COLO668 (cell line): ENCODE measurements around the gene TRPM5.

Experiments
- DNase-seq: peaks from one replicate; lab custom pipeline; 2025; ENCODE audit not compliant: unreplicated experiment; lab: John Stamatoyannopoulos, UW

Gene TRPM5

DNA sequence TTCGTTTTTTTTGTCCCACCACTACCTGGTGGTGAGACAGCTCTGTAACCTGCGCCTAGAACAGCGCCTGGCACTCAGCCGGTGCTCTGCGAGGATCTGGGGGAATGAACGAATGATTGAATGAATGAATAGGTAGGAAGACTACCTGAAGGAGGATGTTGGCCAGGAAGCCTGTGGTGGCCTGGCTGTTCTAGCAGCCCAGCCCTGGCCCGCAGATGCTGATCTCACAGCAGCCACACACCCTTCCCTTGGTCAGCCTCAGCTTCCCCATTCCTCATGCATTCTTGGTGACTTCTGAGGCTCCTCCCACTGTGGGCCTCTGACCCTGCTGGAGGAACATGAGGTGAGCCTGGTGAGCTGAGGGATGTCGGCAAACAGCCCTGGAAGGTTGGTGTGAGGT, 3.7 kb downstream of the TRPM5 start:
- DNase-seq = no peak

- DNase-seq = no peak
Observed at GRCh38 chr11:2439820-2440219, 4.5 kb downstream of the TRPM5 start.

DNA sequence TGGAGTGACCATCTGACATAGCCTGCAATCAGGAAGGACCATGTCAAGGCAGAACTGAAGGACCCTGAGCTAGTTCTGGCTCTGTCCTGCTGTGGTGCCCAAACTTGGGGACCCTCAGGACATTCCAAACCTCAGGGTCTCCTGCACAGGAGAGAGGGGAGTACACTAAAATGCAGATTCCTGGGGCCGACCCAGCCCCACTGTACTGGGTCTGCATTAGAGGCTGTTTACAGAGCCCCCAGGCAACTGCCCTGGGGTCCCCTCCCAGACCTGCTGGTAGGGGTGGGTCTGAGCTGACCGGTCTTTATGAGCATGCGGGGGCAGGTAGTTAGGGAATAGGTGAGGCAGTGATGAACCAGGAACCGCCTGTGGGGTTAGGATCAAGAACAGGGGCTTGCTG, 6.8 kb downstream of the TRPM5 start:
- no peak for DNase-seq

- DNase-seq = no peak
Observed at GRCh38 chr11:2436521-2437031, 7.7 kb downstream of the TRPM5 start.

DNA sequence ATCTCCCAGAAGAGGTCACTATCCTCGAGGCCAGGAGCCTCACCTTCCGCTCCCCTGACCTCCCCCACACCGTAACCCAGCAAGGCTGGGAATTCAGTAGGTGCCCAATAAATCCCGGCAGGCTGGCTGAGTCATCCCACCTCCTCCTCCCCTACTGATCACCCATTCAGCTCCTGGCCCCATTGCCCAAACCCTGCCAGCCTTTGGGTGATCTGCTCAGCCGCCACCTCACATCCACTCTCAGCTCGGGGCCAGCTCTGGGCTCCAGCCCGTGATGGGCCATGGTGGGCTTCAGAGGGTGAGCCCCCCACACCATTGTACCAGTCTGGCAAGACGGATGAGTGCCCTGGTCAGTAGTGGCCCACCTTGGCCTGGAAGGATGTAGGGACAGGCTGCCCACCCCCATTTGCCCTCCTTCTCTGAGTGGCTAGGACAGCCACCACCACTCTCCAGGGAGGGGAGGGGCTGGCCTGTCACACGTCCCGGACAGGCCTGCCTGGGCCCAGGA, 8.2 kb downstream of the TRPM5 start:
- DNase-seq = no peak

DNA sequence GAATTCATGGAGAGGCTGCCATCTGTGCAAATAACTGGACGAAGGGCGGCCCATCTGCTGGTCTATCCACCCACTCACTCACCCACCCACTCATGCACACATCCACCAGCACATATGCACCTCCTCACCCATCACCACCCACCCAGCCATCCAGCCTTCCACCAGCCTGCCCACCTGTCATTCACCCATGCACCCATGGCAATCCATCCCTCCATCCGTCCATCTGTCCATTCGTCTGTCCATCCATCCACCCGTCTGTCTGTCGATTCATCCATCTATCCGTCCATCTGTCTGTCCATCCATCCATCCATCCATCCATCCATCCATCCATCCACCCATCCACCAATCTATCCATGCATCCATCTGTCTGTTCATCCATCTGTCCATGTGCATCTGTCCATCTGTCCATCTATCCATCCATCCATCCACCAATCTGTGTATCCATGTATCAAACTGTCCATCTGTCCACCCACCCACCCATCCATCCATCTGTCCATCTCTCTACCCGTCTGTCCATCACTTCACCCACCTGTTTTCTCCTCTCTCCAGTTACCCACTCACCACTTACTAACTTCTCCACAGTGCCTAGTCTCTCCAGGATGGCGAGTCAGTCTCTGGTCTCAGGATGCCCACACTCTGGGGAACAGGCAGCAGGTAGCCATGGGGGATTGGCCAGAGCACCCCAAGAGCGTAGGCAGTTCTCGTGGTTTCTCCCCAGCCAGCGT, 8.9 kb downstream of the TRPM5 start:
- no peak for DNase-seq

DNA sequence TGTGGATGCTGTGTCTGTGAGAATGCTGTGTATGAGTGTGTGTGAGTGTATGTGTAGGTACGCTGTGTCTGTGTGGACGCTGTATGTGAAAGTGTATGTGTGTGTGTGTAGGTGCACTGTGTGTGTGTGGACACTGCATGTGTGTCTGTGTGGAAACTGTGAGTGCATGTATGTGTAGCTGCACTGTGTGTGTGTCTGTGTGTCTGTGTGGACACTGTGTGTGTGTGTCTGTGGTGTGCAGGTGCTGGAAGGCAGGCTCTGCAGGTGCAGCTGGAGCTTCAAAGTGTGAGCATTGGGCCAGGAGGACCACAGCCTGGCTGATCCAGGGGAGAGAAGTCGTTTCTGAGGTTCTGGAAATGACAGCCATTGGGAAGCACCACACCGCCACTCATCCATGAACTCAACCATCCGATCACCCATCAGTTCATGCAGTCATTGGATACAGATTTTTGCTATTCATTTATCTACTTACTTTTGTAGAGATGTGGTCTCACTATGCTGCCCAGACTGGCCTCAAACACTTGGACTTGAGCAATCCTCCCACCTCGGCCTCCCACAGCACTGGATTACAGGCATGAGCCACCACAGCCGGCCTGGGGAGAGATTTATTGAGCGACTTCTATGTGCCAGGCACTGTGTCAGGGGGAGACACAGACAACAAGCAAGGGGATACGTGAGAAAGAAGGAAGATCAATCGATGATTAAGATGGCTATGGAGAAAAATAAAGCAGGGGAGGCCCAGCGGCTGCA, 9.6 kb downstream of the TRPM5 start:
- no peak for DNase-seq

DNA sequence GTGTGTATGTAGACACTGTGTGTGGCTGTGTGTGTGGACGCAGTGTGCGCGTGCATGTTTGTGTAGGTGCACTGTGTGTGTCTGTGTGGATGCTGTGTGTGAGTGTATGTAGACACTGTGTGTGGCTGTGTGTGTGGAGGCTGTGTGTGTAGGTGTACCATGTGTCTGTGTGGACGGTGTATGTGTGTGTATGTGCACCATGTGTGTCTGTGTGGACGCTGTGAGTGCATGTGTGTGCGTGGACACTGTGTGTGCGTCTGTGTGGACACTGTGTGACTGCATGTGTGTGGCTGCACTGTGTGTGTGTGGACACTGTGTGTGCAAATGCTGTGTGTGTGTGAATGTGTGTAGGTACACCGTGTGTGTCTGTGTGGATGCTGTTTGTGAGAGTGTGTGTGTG, 10.3 kb downstream of the TRPM5 start:
- DNase-seq = no peak

- no peak for DNase-seq
Observed at GRCh38 chr11:2433106-2433925, 11.0 kb downstream of the TRPM5 start.

GRCh38 chr11:2432628-2433071, 11.7 kb downstream of the TRPM5 start:
- no peak for DNase-seq

DNA sequence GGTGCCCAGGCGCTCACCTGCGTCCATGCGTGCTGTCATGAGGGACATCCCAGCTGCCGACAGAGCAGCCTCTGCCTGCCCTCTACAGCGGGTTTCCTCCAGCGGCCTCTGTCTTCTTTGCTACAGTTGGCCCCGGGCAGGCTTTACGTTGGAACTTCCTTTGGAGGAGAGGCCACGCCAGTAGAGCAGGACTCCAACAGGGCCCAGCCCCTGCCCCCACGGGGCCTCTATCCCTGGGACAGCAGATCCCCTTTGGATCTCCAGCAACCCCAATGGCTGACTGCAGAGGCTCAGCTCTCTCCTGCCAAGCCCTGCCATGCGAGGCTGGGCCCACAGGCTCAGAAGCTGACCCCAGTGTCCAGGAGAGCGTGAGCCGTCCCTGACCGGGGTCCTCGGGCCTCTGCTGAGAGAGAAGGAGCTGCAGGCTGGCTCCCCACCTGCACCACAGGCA, 12.1 kb downstream of the TRPM5 start:
- DNase-seq = no peak

DNA sequence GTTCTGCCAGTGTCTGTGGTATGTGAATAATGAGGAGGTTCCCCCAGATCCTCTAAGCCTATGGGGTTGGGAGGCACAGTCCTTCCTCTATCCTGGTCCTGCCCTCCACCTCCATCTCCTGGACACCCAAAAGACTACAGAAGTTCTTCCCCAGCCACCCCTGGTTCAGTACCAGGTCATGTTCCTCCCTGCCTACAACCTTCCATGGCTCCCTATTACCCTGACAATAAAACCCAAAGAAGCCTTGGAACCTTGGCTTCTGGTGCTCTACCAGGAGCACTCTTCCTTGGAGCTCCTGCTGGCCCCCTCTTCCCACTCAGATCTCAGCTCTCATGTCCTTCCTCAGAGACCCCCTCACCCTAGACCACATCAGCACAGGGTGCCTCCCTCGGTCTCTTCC, 12.9 kb downstream of the TRPM5 start:
- DNase-seq = no peak

GRCh38 chr11:2428322-2428795, 16.0 kb downstream of the TRPM5 start:
- peak; percentile 65 for DNase-seq

- DNase-seq = no peak
Observed at GRCh38 chr11:2427721-2428321, 16.5 kb downstream of the TRPM5 start.

GRCh38 chr11:2426826-2427521, 17.3 kb downstream of the TRPM5 start:
- no peak for DNase-seq

- DNase-seq = no peak
Observed at GRCh38 chr11:2426221-2426620, 18.1 kb downstream of the TRPM5 start.

GRCh38 chr11:2425506-2425905, 18.8 kb downstream of the TRPM5 start:
- no peak for DNase-seq

GRCh38 chr11:2424811-2425495, 19.4 kb downstream of the TRPM5 start:
- DNase-seq = no peak
